HepG2 (cell line): ENCODE data around the gene RHBDF2. TPM values are rescaled to one million over a fixed set of nuclear protein-coding genes. Genes with fewer than 3 reads are reported as not detected.

ENCODE experiments used
- CCDC6 ChIP-seq: sonication (generic); formaldehyde crosslinking; IDR thresholded peaks from 2 replicates; pipeline ENCODE4 v1.8.1; 2022; ENCODE audit warnings: mild to moderate bottlenecking, missing genetic modification reagents, moderate library complexity
- CREB1 ChIP-seq, 2 experiments: fragments of 450-650 bp in 1 of 2; IDR thresholded peaks; 2 replicates each; pipeline ENCODE4 v1.6.1; 2016 to 2017; ENCODE audit warnings: control low read depth in 1 of 2, mild to moderate bottlenecking in 1 of 2, missing compliant biosample characterization in 1 of 2, missing genetic modification characterization in 1 of 2
- KDM3A ChIP-seq: IDR thresholded peaks from 2 replicates; pipeline ENCODE4 v1.6.1; 2018; ENCODE audit warnings: low read depth, missing compliant biosample characterization
- MZF1 ChIP-seq: sonication (generic); formaldehyde crosslinking; IDR thresholded peaks from 2 replicates; pipeline ENCODE4 v1.8.1; 2023; ENCODE audit warnings: mild to moderate bottlenecking, missing genetic modification reagents, borderline replicate concordance
- RCOR2 ChIP-seq: IDR thresholded peaks from 2 replicates; pipeline ENCODE4 v1.6.1; 2016; ENCODE audit warnings: missing biosample characterization, missing genetic modification reagents
- REPIN1 ChIP-seq: sonication (generic); formaldehyde crosslinking; IDR thresholded peaks from 2 replicates; pipeline ENCODE4 v1.8.0; 2022; ENCODE audit warnings: missing genetic modification reagents, low read depth, mild to moderate bottlenecking, borderline replicate concordance
- SALL2 ChIP-seq: sonication (generic); formaldehyde crosslinking; IDR thresholded peaks from 2 replicates; pipeline ENCODE4 v1.8.1; 2023; ENCODE audit warnings: mild to moderate bottlenecking, missing genetic modification reagents, inconsistent platforms
- ZNF546 ChIP-seq: sonication (generic); formaldehyde crosslinking; conservative IDR thresholded peaks from 2 replicates; pipeline ENCODE4 v1.8.1; 2023; ENCODE audit warnings: mild to moderate bottlenecking, missing genetic modification reagents
- ZNF567 ChIP-seq: sonication (generic); formaldehyde crosslinking; IDR thresholded peaks from 2 replicates; pipeline ENCODE4 v1.8.1; 2023; ENCODE audit warnings: mild to moderate bottlenecking, missing genetic modification reagents, borderline replicate concordance
- polyA plus RNA-seq, 8 experiments: library from polyadenylated mRNA; depleted of rRNA in 3 of 8; stranded (reverse) in 7 of 8; unstranded in 1 of 8; fragments of >200 nt; fragmentation: Illumina TruSeq in 4 of 8; extraction: Trizol in 4 of 8; gene quantifications; 2 replicates each; pipeline versions ENCODE4 v1.2.1 to v1.2.3, GENCODE V29; 2011 to 2016; ENCODE audit warnings: low read depth in 4 of 8, missing spikeins in 1 of 8, mixed read lengths in 1 of 8; ENCODE audit not compliant: insufficient read depth in 1 of 8
- total RNA-seq, 5 experiments: library from RNA; depleted of rRNA; stranded (reverse); fragments of >200 nt; fragmentation: Illumina TruSeq; extraction: Trizol; gene quantifications; 2 replicates each; pipeline ENCODE4 v1.2.3, GENCODE V29; 2016; ENCODE audit warnings: low read depth in 1 of 5
- TF ChIP-seq, protein P1 (sequence below): sonication (generic); formaldehyde crosslinking; IDR thresholded peaks from 2 replicates; pipeline ENCODE4 v1.4.0; 2020; ENCODE audit warnings: mild to moderate bottlenecking, missing genetic modification reagents
- TF ChIP-seq, protein P2 (sequence below): sonication (generic); formaldehyde crosslinking; IDR thresholded peaks from 2 replicates; pipeline ENCODE4 v1.5.1; 2020; ENCODE audit warnings: mild to moderate bottlenecking, missing genetic modification reagents
- TF ChIP-seq, protein P3 (sequence below): sonication (generic); formaldehyde crosslinking; IDR thresholded peaks from 2 replicates; pipeline ENCODE4 v1.8.0; 2022; ENCODE audit warnings: low read depth, missing genetic modification reagents
- TF ChIP-seq, protein P4 (sequence below): sonication (generic); formaldehyde crosslinking; IDR thresholded peaks from 2 replicates; pipeline ENCODE4 v1.5.0; 2020; ENCODE audit warnings: missing genetic modification reagents
- TF ChIP-seq, protein P5 (sequence below): sonication (generic); formaldehyde crosslinking; IDR thresholded peaks from 2 replicates; pipeline ENCODE4 v1.4.0; 2020; ENCODE audit warnings: missing genetic modification reagents, borderline replicate concordance
- TF ChIP-seq, protein P6 (sequence below): IDR thresholded peaks from 2 replicates; pipeline ENCODE4 v1.6.1; 2016; ENCODE audit warnings: missing compliant biosample characterization, missing genetic modification reagents, borderline replicate concordance
- TF ChIP-seq, protein P7 (sequence below): sonication (generic); formaldehyde crosslinking; IDR thresholded peaks from 2 replicates; pipeline ENCODE4 v1.5.1; 2020; ENCODE audit warnings: missing genetic modification reagents, mild to moderate bottlenecking, borderline replicate concordance

Gene RHBDF2
- total and polyA plus RNA-seq, 2 of the 13 experiments (the other 11 are each of a cell fraction or from before 2014, with no cell fraction given): 7.8 to 24.2 TPM

DNA sequence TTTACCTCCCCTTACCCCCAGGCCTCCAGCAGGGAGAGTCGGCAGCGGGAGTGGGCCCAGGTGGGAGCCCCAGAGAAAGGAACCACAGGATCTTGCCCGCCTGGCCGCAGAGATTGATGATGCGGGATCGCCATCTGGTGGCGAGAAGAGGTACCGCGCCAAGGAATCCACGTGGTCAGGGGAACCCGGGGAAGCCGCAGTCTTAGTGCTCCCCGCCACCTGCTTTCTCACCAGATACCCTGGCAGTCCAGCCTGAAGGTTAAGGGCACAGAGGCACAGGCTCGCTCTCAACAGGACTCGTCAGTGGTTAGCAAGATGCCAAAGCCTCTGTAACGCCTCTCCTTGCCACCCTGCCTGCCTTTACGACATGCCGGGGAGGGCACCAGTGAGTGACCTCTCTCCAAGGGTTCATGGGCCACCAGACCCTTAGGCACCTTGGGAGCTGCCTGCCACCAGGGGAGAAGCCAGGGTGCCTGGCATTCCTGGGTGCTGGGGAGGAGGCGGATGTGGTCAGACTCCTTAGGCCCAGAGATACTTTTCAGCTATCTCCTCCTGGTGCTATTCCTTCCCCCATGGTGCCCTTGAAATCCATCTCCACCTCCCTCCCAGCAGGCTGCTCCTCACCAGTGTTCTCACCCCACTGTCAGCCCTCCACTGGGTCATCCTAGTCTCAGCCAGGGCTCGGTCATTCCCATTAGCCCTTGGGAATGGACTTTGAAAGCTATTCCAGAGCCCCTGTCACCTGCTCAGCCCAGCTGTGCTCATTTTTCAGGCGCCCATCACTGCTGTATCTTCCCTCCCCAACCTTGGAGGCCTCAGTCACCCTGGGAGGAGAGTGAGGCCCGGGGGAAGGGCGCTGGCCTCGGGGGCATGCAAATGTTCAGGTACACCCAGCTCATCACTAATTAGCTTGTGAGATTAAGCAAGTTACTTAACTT lies 5.5 kb upstream of the RHBDF2 start (continued):
- TF ChIP-seq CCDC6 (no peak), SALL2 (CRISPR knock-in tag) (peak; percentile 77; the same call in 1 of the 2 replicates), KDM3A (peak; percentile 97), CREB1 (IDR thresholded peaks at IDR 0.05) (no peak), CREB1 (CRISPR knock-in tag; IDR thresholded peaks at IDR 0.05) (no peak), MZF1 (CRISPR knock-in tag) (no peak), RCOR2 (CRISPR knock-in tag) (no peak), ZNF546 (0 out of 2 replicates have a peak, but pooled peaks have one; percentile 53), REPIN1 (CRISPR knock-in tag) (peak; percentile 71; the same call in 1 of the 2 replicates), ZNF567 (CRISPR knock-in tag) (no peak)
- TF ChIP-seq, protein P1, sequence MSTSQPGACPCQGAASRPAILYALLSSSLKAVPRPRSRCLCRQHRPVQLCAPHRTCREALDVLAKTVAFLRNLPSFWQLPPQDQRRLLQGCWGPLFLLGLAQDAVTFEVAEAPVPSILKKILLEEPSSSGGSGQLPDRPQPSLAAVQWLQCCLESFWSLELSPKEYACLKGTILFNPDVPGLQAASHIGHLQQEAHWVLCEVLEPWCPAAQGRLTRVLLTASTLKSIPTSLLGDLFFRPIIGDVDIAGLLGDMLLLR (CRISPR knock-in tag): no peak
- TF ChIP-seq, protein P2, sequence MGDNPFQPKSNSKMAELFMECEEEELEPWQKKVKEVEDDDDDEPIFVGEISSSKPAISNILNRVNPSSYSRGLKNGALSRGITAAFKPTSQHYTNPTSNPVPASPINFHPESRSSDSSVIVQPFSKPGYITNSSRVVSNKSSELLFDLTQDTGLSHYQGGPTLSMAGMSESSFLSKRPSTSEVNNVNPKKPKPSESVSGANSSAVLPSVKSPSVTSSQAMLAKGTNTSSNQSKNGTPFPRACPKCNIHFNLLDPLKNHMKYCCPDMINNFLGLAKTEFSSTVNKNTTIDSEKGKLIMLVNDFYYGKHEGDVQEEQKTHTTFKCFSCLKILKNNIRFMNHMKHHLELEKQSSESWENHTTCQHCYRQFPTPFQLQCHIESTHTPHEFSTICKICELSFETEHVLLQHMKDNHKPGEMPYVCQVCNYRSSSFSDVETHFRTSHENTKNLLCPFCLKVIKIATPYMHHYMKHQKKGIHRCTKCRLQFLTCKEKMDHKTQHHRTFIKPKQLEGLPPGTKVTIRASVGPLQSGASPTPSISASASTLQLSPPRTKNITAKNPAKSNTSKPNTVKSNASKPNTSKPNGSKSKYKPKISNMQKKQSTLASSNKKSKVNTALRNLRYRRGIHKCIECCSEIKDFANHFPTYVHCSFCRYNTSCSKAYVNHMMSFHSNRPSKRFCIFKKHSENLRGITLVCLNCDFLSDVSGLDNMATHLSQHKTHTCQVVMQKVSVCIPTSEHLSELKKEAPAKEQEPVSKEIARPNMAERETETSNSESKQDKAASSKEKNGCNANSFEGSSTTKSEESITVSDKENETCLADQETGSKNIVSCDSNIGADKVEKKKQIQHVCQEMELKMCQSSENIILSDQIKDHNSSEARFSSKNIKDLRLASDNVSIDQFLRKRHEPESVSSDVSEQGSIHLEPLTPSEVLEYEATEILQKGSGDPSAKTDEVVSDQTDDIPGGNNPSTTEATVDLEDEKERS (CRISPR knock-in tag): no peak
- TF ChIP-seq, protein P3, sequence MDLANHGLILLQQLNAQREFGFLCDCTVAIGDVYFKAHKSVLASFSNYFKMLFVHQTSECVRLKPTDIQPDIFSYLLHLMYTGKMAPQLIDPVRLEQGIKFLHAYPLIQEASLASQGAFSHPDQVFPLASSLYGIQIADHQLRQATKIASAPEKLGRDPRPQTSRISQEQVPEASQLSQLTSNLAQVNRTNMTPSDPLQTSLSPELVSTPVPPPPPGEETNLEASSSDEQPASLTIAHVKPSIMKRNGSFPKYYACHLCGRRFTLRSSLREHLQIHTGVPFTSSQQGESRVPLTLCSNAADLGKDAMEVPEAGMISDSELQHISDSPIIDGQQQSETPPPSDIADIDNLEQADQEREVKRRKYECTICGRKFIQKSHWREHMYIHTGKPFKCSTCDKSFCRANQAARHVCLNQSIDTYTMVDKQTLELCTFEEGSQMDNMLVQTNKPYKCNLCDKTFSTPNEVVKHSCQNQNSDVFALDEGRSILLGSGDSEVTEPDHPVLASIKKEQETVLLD (CRISPR knock-in tag): no peak
- TF ChIP-seq, protein P4, sequence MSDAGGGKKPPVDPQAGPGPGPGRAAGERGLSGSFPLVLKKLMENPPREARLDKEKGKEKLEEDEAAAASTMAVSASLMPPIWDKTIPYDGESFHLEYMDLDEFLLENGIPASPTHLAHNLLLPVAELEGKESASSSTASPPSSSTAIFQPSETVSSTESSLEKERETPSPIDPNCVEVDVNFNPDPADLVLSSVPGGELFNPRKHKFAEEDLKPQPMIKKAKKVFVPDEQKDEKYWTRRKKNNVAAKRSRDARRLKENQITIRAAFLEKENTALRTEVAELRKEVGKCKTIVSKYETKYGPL: no peak
- TF ChIP-seq, protein P5, sequence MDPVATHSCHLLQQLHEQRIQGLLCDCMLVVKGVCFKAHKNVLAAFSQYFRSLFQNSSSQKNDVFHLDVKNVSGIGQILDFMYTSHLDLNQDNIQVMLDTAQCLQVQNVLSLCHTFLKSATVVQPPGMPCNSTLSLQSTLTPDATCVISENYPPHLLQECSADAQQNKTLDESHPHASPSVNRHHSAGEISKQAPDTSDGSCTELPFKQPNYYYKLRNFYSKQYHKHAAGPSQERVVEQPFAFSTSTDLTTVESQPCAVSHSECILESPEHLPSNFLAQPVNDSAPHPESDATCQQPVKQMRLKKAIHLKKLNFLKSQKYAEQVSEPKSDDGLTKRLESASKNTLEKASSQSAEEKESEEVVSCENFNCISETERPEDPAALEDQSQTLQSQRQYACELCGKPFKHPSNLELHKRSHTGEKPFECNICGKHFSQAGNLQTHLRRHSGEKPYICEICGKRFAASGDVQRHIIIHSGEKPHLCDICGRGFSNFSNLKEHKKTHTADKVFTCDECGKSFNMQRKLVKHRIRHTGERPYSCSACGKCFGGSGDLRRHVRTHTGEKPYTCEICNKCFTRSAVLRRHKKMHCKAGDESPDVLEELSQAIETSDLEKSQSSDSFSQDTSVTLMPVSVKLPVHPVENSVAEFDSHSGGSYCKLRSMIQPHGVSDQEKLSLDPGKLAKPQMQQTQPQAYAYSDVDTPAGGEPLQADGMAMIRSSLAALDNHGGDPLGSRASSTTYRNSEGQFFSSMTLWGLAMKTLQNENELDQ (CRISPR knock-in tag): peak; percentile 70; the same call in 1 of the 2 replicates
- TF ChIP-seq, protein P6, sequence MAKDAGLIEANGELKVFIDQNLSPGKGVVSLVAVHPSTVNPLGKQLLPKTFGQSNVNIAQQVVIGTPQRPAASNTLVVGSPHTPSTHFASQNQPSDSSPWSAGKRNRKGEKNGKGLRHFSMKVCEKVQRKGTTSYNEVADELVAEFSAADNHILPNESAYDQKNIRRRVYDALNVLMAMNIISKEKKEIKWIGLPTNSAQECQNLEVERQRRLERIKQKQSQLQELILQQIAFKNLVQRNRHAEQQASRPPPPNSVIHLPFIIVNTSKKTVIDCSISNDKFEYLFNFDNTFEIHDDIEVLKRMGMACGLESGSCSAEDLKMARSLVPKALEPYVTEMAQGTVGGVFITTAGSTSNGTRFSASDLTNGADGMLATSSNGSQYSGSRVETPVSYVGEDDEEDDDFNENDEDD: peak; percentile 70
- TF ChIP-seq, protein P7, sequence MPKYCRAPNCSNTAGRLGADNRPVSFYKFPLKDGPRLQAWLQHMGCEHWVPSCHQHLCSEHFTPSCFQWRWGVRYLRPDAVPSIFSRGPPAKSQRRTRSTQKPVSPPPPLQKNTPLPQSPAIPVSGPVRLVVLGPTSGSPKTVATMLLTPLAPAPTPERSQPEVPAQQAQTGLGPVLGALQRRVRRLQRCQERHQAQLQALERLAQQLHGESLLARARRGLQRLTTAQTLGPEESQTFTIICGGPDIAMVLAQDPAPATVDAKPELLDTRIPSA (CRISPR knock-in tag): no peak
